NCI-H2196 (cell line): Measurements from ENCODE around the gene RAB3A.
"Not testable (repeated sequence)": the region's sequence is repeated elsewhere in the genome, so short reads cannot be mapped to it uniquely, and the experiment has no call there.

Experiments used
- DNase-seq: peaks from one replicate; lab custom pipeline; 2025; ENCODE audit not compliant: unreplicated experiment; lab: John Stamatoyannopoulos, UW

The RAB3A gene

DNA sequence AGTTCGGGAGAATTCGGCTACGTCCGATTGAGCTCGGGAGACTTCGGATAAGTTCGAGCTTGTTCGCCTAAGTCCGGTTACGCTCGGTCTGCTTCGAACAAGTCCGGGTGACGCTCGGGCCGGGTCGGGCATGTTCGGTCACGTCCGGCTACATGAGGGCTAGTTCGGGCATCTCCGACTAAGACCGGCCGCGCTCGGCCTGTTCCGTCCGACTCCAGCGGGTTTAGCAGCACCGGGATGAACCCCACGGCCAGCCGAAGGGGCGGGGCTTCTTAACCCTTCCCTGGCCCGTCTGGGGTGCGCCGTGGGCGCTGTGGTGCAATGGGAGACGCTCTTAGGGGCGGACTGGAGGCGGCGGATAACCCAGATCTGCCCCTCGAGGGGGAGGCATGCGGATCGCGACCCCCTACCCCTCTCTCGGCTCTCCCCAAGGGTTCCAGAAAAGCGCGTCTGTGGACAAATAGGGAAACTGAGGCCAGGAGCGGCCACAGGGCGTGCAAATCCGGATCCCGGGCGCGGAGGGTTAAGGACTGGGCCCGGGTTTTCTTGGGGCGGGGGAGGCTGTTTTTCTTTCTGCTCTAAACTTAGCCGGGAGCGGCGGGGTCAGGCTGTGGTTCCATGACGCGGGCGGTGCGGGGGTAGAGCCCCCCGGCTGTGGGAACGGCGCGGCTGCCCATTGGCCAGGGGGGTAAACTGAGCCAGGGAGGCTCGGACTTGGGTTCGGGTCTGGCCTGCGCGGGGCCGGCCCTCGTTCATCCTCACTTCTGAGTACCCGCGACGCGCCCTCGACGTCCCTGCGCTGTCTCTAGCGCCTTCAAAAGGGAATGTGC, 20.9 kb upstream of the RAB3A start:
- DNase-seq: peak; percentile 99

- DNase-seq: peak; percentile 67
These were observed 20.1 kb upstream of the RAB3A start for GRCh38 chr19:18223860-18224524.

- DNase-seq: no peak
These were observed 18.2 kb upstream of the RAB3A start for GRCh38 chr19:18221815-18222725.

- DNase-seq: no peak
These were observed 16.9 kb upstream of the RAB3A start for GRCh38 chr19:18220632-18221275.

DNA sequence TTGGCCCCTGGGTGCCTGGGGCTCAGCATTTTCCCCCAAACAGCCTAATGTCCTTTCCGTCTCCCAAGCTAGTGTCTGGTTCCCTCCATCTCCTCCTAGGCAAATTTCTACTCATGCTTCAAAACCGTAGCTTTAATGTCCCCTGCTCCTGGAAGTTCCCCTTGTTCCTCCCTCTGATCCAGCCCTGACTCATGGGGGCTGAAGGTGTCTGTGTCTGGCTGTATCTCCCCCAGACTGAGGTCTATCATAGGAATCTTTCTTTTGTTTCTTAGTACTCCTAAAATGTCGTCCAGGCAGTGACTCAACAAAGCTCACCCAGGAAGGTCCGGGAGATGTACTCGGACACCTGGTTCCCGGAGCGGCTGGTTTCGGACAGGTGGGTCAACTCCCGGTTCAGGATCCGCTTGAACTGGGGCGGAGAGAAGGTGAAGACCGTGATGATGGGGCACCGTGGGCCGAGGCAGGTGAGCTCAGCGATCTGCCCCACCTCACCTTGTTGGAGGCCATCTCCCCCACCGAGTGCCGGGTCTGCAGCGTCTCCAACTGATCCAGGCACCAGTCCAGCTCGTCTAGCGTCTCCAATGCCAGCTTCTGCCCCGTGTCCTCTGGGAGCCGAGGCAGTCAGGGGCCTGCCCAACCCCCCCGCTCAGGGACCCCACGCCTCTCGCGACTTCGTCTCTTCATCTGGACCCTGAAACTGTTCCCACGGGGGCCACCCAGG, 16.2 kb upstream of the RAB3A start:
- DNase-seq: no peak

GRCh38 chr19:18218600-18218999, 14.8 kb upstream of the RAB3A start:
- DNase-seq: no peak

DNA sequence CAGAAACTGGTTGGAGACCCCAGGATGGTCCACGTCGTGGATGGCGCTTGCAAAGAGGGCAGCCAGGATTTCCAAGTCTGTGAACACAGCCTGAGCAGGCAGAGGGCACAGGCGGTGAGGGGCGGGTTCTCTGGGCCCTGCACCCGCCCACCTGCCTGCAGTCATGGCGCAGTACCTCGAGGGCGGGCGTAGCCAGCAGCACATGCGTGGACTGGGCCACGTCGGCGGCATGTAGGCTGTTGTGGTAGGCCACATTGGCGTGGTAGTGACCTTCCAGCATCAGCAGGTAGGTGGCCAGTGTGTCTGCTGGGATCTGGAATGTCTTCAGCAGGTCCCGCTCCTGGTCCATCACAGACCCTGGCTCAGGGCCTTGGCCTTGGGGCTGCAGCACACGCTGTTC, 14.3 kb upstream of the RAB3A start:
- no peak for DNase-seq

DNA sequence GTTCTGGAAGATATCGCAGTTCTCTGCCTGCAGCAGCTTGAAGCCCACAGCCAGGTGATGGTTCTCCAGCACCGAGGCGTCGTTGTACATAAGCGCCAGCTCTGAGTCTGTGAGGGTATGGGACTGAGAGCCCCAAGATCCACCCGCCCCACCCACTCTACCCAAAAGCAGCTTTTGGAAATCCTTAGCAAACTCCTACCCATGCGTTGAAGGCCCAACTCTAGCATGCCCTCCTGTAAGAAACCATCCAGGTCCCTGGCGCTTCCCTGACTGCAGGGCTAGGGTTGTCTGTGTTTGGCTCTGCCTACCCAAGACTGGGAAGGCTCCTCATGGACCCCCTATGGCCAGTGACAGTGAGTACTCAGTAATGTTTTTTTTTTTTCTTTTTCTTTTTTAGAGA, 12.9 kb upstream of the RAB3A start:
- no peak for DNase-seq

DNA sequence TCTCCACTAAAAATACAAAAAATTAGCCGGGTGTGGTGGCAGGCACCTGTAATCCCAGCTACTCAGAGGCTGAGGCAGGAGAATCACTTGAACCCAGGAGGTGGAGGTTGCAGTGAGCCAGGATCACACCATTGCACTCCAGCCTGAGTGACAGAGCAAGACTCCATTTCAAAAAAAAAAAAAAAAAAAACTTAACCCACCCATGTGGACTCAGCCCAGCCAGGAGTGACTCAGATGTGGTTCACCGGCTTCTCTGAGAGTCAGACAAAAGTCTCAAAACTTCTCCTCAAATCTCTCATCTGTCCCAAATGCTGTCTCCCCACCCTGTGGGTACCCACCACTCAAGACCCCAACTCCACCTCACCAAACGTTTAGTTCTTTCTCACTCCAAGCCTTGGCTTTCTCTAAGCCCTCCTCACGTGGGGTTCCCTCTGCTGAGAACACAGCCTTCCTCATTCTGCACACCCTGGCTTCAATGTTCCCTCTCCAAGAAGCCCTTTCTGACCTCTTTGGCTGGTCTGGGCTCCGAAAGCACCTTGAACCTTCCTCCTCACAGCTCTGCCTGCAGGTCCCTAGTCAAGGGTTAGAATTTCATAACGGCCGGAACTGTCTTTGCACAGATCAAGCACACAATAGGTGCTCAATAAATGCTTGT, 11.1 kb upstream of the RAB3A start:
- DNase-seq: no peak

DNA sequence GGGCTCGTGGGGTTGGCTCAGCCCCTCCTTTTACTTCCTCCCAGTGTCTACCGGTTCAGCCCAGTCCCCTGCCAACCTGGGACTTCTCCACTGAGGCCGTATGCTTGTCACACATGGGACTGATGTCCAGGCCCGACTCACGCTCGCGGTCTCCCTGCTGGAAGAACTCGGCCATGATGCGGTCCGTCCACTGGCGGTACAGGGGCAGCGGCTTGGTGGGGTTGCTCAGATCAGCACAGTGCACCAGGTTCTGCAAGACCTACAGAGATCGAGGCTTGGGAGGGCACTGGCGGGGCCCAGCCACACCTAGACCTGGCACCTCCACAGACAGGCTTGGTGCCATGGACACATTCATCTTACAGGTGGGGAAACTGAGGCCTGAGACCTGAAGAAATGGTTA, 7.8 kb upstream of the RAB3A start:
- DNase-seq: no peak

- DNase-seq: not testable (repeated sequence)
These were observed 6.1 kb upstream of the RAB3A start for GRCh38 chr19:18209912-18210311.

DNA sequence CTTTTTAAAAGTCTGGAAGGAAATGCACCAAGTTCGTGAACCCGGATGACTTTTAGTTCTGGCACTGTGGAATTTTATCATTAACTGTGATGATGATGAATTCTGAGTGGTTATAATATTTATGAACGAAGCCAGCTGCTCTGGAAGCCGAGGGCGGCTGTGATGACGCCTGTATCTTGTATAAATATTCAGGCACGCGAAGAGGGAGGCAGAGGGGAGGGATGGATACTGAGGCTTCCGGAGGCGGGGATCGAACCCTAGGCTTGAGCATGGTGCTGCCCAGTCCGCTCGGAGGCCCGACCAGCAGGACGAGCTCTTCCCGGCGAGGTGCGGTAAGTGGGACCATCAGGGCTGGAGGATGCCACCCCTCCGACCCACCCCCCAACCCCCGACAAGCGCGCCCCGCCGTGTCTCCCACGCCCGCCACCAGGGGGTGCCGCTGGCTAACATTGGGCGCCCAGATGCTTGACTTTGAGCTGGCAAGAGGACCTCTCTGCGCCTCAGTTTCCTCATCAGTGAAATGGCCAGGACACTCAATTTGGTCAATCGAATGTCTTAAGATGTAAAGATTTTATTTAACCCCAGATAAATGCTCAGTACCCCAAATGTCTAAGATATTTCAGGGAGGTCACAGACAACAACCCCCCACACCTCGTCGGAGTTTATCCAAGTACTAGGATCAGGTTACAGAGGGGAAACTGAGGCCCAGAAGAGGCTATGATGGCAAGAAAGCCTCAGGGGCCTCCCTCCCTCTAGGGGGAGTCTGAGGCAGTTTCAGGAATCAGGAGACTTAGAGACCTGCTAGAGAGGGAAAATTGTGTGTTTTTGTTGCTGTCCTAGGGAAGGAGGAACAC, 4.5 kb upstream of the RAB3A start:
- DNase-seq: peak; percentile 19

DNA sequence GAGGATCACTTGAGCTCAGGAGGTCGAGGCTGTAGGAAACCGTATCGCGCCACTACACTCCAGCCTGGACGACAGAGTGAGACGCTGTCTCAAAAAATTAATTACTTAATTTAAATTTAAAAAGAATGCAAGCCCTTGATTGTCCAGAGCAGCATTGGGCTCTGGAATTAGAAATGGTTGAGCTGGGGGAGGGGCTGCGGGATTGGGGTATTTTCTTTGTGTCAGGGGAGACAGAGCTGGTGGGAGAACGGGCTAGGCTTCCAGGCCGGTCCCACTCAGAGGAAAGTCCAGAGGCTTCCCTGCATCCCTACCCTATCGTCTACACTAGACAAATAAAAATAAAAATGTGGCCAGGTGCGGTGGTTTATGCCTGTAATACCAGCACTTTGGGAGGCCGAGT, 2.2 kb upstream of the RAB3A start:
- no peak for DNase-seq

GRCh38 chr19:18205200-18205892, 1.5 kb upstream of the RAB3A start:
- peak; percentile 62 for DNase-seq

DNA sequence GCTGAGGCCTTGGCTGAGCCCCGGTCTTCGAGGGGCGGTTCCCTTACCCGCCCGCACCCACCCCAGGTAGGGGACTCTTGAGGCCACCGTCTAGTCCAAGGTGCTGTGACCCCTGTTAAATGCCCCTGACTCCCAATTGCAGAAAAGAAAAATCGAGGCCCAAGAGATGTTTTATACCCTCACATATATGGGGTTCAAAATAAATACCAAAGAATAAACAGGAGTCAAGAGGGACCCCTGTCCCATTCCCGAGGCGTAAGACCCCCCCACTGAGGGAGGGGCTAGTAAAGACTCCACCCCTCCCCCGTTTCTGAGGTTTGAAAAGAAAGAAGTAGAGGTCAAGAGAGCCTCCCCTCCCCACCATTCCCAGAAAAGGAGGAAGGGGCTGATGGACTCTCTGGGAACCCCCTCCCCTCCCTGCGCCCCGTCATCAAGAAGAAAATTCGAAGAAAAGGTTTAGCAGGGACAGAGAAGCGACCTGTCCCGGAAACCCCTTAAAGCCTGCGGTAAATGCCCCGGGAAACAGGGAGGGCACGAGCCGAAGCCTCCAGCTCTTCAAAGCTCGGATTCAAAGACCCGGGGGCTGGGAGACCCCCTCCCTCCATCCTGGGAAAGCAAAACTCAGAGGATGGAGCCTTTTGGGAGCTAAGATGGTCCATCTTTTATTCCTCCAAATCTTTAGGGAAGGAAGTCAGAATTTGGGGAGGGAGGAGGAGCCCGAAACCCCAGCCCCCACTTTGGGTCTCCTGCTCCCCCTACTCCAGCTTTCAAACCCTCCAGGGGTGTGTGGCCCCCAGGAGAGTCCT, 755 bp upstream of the RAB3A start:
- DNase-seq: peak; percentile 88

- DNase-seq: peak; percentile 47
These were observed 407 bp downstream of the RAB3A start for GRCh38 chr19:18203408-18203862.

DNA sequence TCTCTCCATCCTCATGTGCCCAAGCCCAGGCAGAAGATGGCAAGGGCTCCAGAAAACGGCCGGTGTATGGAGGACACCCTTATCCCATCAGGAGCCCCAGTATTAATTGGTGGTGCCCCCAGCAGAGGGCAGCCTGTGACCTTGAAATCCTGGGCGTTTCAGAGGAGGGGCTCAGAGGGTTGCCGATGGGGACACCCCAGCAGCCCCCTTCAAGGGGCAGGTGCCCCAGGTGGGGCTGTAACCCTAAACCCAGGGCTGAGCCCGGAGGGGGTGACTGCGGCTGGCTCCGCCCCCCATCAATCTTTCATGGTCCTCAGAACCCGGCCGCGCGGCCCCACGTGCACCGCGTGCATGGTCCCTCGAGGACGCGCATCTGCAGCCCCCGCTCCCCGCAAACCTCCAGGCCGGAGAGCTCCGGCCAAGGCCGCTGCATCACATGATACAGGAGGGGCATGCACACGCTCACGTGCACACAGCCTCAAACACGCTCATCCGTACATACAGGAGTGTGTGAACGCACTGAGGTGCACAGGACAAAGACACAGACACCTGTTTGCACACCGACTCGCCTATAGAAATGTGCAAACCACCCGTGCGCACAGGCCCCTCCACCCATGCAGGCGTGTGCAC, 949 bp downstream of the RAB3A start:
- DNase-seq: no peak
